GM18505 (cell line): ENCODE measurements around the gene FATE1.

ENCODE experiments used
- ATAC-seq: cut with Tn5 transposase; IDR thresholded peaks from one replicate; pipeline ENCODE4 v1.9.1; 2021; ENCODE audit not compliant: unreplicated experiment
- POLR2A ChIP-seq: IDR thresholded peaks from 4 replicates; pipeline ENCODE4 v1.6.1; 2011; ENCODE audit warnings: borderline replicate concordance; ENCODE audit not compliant: insufficient read depth, insufficient read length; ENCODE audit errors: extremely low read depth

Gene FATE1

GRCh38 chrX:151700581-151700980, 15.3 kb upstream of the FATE1 start:
- no peak for ATAC-seq
- TF ChIP-seq POLR2A: no peak

GRCh38 chrX:151701071-151701470, 14.8 kb upstream of the FATE1 start:
- no peak for TF ChIP-seq POLR2A
- no peak for ATAC-seq

DNA sequence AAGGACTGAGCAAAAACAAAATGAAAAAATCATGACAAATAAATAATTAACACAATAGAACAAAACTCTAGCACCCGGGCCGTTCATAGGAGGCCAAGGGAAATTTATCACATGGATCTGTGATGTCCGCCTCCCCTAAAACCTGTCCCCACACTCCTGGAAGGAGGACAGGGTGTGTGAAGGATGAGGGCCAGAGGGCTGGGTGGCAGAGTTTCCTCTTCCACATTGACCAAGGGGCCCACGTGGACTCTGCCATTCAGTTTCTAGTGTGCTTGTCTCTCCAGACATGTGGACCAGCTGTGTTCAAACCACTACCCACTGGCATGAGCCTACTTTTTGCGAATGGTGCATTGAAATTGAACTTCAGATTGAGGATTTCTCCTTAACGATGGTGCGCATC, 14.3 kb upstream of the FATE1 start:
- no peak for TF ChIP-seq POLR2A
- ATAC-seq: no peak

DNA sequence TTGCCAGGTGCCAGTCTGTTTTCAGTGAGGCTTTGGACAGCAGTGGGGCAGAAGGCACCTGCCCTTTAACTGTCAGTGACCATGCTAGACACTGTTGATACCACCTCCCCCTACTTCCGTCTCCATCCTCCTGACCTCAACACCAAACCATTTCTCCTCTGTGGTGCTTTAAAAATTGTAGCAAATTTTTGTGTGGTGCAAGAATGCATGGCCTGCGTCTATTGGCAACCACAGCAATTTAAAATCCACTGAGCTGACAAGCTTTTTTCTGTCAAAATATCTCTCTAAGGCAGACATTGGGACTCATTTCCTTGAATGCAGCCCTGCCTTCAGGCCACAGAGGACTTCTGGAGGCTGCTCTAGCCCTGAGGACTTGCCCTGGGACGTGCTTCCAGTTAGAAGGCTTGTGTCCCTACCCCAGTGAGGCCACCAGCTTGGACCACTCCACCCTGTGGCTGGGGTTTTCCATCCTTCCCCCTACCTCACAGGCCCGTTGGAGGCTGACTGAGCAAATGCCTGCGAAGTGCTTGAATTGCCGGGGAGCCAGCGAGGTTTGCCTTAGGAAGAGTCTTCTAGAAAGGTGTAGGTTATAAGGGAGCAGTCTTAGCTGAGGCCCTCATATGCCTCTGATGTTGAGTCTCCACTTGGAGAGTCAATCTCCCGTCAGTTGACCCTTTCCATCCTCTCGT, 13.7 kb upstream of the FATE1 start:
- no peak for ATAC-seq
- TF ChIP-seq POLR2A: no peak

- no peak for ATAC-seq
- no peak for TF ChIP-seq POLR2A
Measured at GRCh38 chrX:151702741-151703340, 13.0 kb upstream of the FATE1 start.

GRCh38 chrX:151703487-151703886, 12.3 kb upstream of the FATE1 start:
- no peak for ATAC-seq
- TF ChIP-seq POLR2A: no peak

- TF ChIP-seq POLR2A: no peak
- no peak for ATAC-seq
Measured at GRCh38 chrX:151704041-151704663, 11.7 kb upstream of the FATE1 start.

DNA sequence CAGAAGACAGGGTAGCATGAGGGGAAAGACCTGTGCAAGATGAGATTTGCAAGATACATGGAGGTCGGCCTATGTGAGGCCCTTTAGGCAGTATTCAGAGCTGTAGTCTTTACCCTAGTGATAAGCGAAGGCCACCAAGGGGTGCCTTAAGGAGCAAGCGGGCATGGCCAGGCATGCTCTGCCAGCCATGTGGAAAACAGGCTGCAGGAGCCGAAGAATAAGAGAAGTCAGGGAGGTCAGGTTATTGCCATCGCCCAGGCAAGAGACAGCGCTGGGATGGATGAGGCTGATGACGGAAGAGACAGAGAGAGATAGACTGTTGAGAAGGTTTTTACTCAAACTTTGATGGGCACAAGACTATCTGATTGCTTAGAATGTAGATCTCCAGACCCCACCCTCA, 7.0 kb upstream of the FATE1 start:
- no peak for ATAC-seq

GRCh38 chrX:151710457-151710856, 5.4 kb upstream of the FATE1 start:
- TF ChIP-seq POLR2A: no peak
- no peak for ATAC-seq

More for the DNA sequence above, 7.0 kb upstream of the FATE1 start:
- no peak for TF ChIP-seq POLR2A

DNA sequence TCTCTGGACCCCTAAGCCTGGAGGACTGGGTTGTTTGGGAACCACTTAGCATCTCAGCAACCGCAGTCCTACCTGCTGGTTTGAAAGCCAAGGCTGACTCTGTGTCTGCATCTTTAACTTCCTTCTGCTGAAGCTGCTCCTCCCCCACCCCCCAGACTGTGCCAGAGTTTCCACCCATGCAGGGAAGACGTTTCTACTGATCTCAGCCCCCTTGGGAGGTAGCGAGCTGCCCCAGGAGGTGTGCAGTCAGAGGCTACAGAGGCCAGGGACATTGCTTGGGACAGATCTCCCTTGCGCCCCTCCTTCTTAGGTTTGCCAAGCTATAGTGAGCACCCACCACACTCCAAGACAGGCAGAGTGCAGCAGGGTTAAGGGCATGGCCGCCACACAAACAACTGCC, 4.7 kb upstream of the FATE1 start:
- no peak for ATAC-seq
- TF ChIP-seq POLR2A: no peak

DNA sequence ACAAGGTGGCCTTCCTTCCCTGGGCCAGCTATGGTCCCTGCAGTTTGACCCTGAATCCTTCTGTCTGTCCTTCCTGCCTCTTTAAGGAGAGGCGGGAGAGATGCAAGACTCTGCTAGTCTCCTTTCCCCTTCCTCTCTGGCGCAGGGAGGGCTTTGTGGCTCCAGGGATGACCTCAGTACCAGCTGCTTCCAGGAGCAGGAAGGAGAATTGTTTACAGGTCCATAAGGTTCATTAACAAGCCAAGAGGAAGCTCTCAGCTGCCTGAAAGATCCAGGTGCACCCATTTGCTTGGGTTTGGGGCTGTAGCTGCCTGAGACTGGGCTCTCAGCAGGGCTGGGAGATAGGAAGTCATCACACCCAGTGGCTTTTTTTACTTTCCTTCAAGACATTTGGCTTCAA, 4.0 kb upstream of the FATE1 start:
- ATAC-seq: no peak
- TF ChIP-seq POLR2A: no peak

DNA sequence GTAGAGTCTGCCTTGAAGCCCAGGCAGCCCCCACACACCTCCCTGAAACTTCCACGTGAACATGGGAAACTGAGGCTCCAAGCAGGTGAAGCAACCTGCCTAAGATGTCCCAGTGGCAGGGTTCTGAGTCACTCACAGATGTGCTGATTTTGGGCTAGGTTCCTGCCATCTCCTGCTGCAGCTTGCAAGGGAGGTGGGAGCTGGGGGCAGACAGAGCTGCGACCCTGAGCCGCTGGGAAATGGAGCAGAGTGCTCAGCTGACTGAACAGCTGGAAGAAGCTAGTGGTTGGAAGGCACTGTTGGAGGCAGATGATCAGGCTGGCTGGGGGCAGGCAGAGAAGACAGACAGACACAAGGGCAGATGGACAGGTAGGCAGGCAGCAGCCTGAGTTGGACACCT, 3.6 kb upstream of the FATE1 start:
- ATAC-seq: no peak
- TF ChIP-seq POLR2A: no peak

- peak; percentile 61 for ATAC-seq
- TF ChIP-seq POLR2A: no peak
Measured at GRCh38 chrX:151713849-151714248, 2.0 kb upstream of the FATE1 start.

DNA sequence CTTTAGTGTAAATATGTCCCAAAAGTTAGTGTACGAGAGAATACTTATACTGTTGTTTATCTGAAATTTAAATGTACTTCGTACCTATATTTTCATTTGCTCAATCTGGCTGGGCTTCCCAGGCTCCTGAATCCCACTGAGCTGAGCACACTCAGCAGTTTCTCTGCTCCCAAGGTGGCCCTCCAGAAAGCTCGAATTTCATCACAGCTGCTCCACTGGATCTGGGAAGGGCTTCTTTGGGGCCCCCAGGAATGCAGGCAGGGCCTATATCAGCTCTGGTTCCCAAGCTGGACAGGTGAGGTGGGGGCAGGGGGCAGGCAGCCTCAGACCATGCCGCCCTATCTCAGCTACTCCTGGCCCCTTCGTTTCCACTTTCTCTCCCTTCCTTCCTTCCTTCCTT, 1.5 kb upstream of the FATE1 start:
- no peak for TF ChIP-seq POLR2A

GRCh38 chrX:151722241-151722846, 6.5 kb downstream of the FATE1 start:
- ATAC-seq: peak; percentile 62
- TF ChIP-seq POLR2A: no peak

More for the DNA sequence above, 1.5 kb upstream of the FATE1 start:
- no peak for ATAC-seq
